HG03439 (cell line): ENCODE data around the gene UNC5C.
A peak's percentile ranks its signal among the peaks of the same experiment; 100 is the strongest.

Experiments used
- ATAC-seq: cut with Tn5 transposase; IDR thresholded peaks from one replicate; pipeline ENCODE4 v1.9.1; 2021; ENCODE audit warnings: mild to moderate bottlenecking, moderate library complexity; ENCODE audit not compliant: unreplicated experiment

Gene UNC5C

GRCh38 chr4:95546866-95547714 is 1.7 kb downstream of the UNC5C start:
- ATAC-seq, result no peak

- no peak for ATAC-seq
These were observed 2.6 kb downstream of the UNC5C start for GRCh38 chr4:95546221-95546620.

- no peak for ATAC-seq
These were observed 3.2 kb downstream of the UNC5C start for GRCh38 chr4:95545546-95545945.

- no peak for ATAC-seq
These were observed 4.4 kb downstream of the UNC5C start for GRCh38 chr4:95544113-95545103.

- peak; percentile 60 for ATAC-seq
These were observed 6.7 kb downstream of the UNC5C start for GRCh38 chr4:95541889-95542607.

- no peak for ATAC-seq
These were observed 7.7 kb downstream of the UNC5C start for GRCh38 chr4:95541094-95541493.

- ATAC-seq, result no peak
These were observed 8.5 kb downstream of the UNC5C start for GRCh38 chr4:95540227-95540626.

GRCh38 chr4:95539106-95539505 is 9.7 kb downstream of the UNC5C start:
- ATAC-seq, result no peak

GRCh38 chr4:95537863-95538488 is 10.8 kb downstream of the UNC5C start:
- ATAC-seq, result no peak

- ATAC-seq, result no peak
These were observed 11.6 kb downstream of the UNC5C start for GRCh38 chr4:95537191-95537590.

- no peak for ATAC-seq
These were observed 12.1 kb downstream of the UNC5C start for GRCh38 chr4:95536650-95537049.

GRCh38 chr4:95535180-95535579 is 13.6 kb downstream of the UNC5C start:
- no peak for ATAC-seq

- ATAC-seq, result no peak
These were observed 14.7 kb downstream of the UNC5C start for GRCh38 chr4:95534032-95534431.

GRCh38 chr4:95533254-95533653 is 15.5 kb downstream of the UNC5C start:
- ATAC-seq, result no peak

GRCh38 chr4:95532305-95532704 is 16.5 kb downstream of the UNC5C start:
- ATAC-seq, result no peak

GRCh38 chr4:95531141-95531540 is 17.6 kb downstream of the UNC5C start:
- no peak for ATAC-seq

GRCh38 chr4:95529946-95530345 is 18.8 kb downstream of the UNC5C start:
- ATAC-seq, result no peak

GRCh38 chr4:95528388-95528948 is 20.3 kb downstream of the UNC5C start:
- ATAC-seq, result no peak

- no peak for ATAC-seq
These were observed 22.7 kb downstream of the UNC5C start for GRCh38 chr4:95526075-95526474.

GRCh38 chr4:95524729-95525128 is 24.0 kb downstream of the UNC5C start:
- ATAC-seq, result no peak
